GM19452 (cell line): Measurements from ENCODE around the gene TAS1R1.
"Not testable (repeated sequence)": the region's sequence is repeated elsewhere in the genome, so short reads cannot be mapped to it uniquely, and the experiment has no call there.

Source experiments
- ATAC-seq: cut with Tn5 transposase; IDR thresholded peaks from one replicate; pipeline ENCODE4 v1.9.1; 2021; ENCODE audit not compliant: unreplicated experiment

TAS1R1 gene

GRCh38 chr1:6588128-6588892 is 33.2 kb downstream of the TAS1R1 start:
- ATAC-seq = no peak

- no peak for ATAC-seq
Observed at GRCh38 chr1:6588893-6589520, 33.9 kb downstream of the TAS1R1 start.

- ATAC-seq = no peak
Observed at GRCh38 chr1:6590046-6590445, 34.9 kb downstream of the TAS1R1 start.

DNA sequence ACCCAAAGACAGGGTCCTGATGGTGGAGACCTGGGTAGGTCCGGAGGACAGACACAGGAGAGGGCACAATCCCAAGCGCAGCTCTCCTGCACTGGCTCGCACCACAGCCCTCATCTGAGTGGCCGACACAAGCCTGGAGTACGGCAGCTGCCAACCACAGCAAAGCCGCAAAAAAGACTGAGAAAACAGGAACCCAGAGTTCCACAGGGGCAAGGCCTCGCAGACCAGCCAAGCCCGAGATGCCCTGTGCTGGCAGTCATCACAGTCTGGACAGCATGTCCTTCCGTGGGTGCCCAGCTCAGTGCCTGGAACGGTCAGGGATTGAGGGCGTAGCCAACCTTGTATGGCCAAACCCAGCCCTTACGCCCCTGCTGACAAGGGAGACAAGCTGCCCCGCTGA is 36.1 kb downstream of the TAS1R1 start:
- ATAC-seq = no peak

DNA sequence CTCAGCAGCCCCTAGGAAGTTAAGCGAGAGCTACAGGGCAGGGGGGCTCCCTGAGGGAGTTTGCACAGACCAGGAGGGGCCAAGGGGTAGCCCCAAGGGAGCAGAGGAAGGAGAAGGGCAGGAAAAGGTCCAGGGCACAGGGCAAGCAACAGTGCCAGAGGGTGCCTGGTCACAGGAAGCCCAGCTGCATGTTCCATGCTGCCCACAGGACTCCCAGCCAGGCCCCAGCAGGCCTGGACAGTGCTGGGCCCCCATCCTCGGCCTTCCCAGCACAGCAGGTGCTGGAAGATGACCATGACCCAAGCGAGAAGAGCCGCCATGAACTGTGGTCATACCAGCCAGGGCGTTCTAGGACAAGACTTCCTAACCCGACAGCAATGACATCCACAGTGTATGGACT is 36.5 kb downstream of the TAS1R1 start:
- no peak for ATAC-seq

DNA sequence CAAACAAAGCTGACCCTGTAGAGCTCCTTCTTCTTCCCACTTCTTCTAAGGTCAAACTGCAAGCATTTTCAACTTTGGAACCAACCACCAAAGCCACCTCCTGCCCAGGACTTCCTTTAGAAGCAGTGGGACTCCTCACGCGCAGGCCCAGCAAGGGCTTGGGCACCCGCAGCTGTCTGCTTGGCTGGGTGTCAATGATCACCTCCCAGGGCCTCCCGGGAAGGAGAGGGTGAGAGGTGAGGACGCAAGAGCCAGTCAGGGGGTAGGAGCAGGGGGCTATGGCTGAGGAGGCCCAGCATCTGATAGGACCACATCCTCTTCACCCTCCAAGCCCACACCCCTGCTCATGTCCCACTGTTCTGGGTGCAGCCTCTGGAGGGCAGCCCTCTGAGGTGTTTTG is 37.3 kb downstream of the TAS1R1 start:
- no peak for ATAC-seq

- no peak for ATAC-seq
Observed at GRCh38 chr1:6592865-6593593, 37.9 kb downstream of the TAS1R1 start.

DNA sequence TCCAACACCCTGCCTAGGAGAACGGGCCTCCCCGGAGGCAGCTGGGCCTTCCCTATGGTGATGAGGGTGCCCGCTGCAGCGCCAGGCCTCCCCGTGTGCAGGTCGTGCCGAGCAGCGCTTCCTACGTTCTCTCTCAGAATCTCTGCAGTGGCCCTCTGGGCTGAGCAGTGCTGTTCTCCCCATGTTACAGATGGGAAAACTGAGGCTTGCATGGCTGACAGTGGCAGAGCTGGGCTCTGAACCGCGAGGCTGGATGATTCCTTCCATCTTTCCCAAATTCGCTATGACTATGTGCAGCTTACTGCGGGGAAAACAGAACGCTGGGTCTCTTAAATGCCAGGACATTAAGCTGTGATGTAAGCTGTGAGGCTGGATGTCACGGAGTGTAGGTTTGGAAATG is 38.7 kb downstream of the TAS1R1 start:
- no peak for ATAC-seq

GRCh38 chr1:6594977-6595740 is 40.1 kb downstream of the TAS1R1 start:
- no peak for ATAC-seq

DNA sequence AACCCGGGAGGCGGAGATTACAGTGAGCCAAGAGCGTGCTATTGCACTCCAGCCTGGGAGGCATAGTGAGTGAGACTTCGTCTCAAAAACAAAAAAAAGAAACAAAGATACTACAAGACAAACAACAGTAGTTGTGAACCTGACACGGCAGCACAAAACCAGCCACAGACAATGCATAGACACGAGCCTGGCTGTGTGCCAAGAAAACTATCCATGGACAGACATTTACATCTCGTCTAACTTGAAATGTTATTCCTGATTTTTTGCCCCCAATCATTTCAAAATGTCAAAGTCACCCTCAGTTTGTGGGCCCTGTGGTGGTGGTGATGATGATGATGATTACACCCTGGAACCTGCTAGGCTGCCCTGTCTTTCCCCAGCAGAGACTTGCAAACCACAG is 41.2 kb downstream of the TAS1R1 start:
- ATAC-seq = no peak

- no peak for ATAC-seq
Observed at GRCh38 chr1:6596886-6597776, 42.0 kb downstream of the TAS1R1 start.

DNA sequence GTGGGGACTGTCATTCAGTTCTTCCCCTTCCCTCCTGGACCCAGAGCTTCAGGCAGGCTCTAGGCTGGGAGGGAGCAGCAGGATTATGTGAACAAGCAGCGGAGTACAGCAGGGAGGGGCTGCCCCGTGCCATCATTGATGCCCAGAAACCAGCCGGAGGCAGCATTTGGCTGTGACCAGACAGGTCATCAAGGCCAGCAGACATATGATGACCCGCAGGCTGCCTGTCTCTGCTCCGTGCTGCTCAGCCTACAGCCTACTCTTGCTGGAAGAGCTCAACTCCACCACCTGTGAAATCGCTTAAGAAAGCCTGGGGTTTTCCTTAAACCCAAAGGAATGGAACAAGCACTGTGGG is 42.6 kb downstream of the TAS1R1 start:
- no peak for ATAC-seq

GRCh38 chr1:6599141-6599975 is 44.3 kb downstream of the TAS1R1 start:
- ATAC-seq = no peak

DNA sequence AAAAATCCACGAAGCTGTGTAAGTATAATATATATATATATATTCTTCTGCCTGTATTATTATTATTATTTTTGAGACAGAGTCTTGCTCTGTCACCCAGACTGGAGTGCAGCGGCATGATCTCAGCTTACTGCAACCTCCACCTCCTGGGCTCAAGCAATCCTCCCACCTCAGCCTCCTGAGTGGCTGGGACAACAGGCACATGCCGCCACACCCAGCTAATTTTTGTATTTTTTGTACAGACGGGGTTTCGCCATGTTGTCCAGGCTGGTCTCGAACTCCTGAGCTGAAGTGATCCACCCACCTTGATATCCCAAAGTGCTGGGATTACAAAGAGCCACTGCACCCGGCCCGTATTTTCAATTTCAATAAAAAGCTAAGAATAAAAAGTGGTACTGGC is 44.9 kb downstream of the TAS1R1 start:
- not testable (repeated sequence) for ATAC-seq

GRCh38 chr1:6600410-6601048 is 45.4 kb downstream of the TAS1R1 start:
- ATAC-seq = no peak

DNA sequence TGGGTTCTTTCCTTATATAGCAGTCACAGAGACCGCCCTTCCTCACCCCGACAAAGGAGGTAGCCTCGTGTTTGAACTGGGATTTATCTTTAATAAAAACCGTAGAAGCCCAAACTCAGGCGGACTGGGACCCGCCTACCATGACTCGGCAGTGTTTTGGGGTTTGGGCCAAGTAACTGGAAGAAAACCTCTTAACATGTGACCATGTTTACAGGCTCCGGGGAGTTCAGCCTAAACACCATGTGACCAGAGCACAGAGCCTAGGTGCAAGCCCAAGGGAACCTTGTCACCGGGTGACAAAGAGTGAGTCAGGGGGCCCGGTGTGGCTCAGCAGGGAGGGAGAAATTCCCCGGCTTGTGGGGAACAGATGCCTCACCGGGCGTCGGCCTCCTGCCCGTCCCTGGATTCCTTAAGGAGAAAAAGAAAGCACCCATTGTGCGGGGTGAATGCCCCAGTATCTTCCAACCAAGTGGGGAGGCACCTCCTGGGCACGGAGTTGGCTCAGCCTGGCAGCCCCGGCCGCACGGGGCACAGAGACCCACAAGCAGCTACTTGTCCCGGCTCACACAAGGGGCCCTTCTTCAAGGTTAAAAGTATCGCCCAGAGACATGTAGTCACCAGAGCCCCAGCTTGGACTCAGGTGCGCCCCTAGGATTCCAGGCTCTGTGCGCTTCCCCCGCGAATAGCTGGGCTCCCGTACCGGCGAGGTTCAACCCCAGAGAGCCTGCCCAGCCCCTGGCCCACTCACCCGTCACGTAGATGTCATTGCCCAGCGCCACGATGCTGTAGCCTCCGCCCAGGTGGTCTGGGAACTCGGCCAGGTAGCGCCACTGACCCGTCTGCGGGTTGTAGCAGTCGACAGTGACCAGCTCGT is 46.2 kb downstream of the TAS1R1 start:
- ATAC-seq = no peak

DNA sequence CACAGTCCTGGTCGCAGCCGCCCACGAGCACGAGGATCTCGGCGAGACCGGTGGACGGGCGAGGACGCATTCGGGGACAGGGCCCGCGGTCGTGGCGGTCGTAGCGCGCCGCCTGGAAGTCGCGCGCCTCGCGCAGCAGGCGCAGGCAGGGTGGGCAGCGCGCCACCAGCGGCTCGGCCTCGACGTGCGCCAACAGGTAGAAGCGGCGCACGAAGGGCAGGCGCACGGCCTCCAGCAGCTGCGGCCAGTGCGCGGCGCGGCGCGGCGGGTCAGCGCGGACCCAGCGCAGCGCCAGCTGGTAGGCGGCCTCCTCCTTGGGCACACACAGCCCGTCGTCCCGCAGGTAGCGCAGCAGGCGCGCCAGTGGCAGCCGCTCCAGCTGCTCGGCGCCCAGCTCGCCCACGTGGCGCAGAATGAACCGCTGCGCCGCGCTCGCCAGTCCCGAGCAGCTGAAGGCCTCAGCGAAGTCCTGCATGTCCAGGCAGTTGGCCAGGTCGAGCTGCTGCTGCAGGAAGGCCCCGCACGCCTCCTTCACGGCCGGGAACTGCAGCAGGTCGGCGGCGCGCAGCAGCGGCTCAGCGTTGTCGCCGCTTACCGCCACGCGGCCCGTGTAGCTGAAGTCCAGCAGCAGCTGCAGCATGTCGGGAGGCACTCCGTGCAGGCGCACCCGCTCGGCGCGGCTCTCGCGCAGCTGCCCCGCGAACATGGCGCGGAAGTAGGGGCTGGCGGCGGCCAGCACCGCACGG is 47.0 kb downstream of the TAS1R1 start:
- peak; percentile 32 for ATAC-seq
